Measurements from ENCODE around the gene PTPRN2.

Gene PTPRN2

DNA sequence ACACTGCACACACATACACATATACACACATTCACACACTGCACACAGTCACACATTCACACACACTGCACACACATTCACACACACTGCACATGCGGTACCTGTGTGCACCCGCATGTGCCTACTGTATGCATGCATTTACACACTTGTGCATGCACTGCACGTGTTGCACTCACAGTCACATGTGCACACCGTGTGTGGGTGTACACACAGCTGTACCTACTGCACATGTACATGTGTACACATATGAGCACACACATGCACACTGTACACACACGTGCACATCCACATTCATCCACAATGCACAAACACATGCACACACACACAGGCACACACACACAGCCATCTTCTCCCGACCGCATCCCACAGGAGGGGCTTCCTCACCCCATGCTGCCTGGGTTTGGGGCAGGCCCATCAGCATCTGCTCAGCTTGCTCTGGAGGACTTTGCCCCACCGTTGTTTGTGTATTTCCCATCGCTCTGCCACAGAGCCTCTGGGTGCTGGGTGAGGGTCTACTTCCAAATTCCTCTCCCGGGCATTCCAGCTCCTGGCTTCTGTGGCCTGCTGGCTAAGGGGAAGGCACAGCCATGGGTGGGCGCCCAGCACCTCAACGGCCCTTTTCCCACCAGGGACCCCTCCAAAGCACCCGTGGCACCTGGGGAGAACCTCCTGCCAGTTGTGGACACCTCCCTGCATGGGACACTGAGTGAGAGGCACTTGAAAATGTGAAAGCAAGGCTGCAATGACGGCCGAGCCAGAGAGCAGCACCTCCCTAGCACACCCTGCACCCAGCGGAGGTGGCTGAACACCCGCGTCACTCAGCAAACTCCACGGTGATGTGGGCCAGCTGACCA lies 324.3 kb downstream of the PTPRN2 start:
- no peak for DNase-seq (ENCODE audit: low read depth)
- no peak overlapping the region for H3K4me3 ChIP-seq (ENCODE audit: low read length)
- TF ChIP-seq, protein P1, sequence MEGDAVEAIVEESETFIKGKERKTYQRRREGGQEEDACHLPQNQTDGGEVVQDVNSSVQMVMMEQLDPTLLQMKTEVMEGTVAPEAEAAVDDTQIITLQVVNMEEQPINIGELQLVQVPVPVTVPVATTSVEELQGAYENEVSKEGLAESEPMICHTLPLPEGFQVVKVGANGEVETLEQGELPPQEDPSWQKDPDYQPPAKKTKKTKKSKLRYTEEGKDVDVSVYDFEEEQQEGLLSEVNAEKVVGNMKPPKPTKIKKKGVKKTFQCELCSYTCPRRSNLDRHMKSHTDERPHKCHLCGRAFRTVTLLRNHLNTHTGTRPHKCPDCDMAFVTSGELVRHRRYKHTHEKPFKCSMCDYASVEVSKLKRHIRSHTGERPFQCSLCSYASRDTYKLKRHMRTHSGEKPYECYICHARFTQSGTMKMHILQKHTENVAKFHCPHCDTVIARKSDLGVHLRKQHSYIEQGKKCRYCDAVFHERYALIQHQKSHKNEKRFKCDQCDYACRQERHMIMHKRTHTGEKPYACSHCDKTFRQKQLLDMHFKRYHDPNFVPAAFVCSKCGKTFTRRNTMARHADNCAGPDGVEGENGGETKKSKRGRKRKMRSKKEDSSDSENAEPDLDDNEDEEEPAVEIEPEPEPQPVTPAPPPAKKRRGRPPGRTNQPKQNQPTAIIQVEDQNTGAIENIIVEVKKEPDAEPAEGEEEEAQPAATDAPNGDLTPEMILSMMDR (conservative IDR thresholded peaks at IDR 0.05; ENCODE audit: low read length): no peak

DNA sequence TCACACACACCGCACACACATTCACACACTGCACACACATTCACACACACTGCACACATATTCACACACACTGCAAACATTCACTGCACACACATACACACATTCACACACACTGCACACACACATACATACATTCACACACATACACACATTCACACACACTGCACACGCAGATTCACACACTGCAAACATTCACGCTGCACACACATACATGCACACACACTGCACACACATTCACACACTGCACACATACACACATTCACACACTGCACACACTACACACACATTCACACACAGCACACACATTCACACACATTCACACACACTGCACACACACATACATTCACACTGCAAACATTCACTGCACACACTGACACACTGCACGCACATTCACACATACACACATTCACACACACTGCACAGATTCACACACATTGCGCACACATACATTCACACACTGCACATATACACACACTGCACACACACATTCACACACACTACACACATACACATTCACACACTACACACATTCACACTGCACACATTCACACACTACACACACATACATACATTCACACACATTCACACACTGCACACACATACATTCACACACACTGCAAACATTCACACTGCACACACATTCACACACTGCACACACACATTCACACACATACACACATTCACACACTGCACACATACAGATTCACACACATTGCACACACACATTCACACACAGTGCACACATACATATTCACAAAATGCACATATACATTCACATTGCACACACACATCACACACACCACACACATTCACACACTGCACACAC lies 325.1 kb downstream of the PTPRN2 start:
- TF ChIP-seq, protein P1 (conservative IDR thresholded peaks at IDR 0.05; ENCODE audit: low read length): no peak
- no peak overlapping the region for H3K4me3 ChIP-seq (ENCODE audit: low read length)
- no peak for DNase-seq (ENCODE audit: low read depth)

DNA sequence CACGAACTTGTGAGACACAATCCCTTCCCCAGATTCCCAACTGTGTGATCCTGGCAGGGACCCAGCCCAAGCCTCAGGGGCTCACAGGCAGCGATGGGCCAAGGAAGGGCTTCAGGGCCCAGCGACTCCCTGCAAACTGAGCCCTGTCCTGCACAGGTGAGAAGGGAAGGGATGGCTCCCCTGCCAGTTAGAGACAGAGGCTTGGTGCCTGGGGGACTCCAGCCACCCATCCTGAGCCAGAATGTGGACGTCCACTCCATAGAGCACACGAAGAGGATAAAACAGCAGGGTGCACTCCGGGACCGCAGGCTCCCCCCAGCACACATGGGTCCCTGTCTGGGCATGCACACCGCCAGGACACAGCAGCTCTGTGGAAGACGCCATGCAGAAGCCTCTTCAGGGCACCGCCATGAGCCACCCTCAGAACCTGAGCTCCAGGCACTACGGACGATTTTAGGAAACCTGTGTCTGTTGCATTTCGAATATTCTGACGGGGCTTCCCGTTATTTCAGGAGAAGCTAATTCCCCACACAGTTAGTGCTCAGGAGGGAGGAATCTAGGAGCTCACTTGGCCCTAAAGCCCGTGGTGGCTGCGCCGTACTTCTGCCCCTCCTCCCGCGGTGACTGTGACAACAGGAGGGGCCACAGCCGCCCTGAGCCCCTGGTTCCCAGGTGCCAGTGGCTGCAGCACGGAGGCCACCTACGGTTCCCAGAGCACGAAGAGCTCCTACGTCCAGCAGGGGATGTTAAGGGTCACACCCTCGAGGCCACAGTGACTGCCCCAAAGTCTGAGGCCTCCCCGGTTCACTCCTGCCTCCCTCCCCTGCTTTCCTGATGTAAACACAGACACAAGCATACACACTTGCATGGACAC lies 326.0 kb downstream of the PTPRN2 start:
- TF ChIP-seq, protein P1 (conservative IDR thresholded peaks at IDR 0.05; ENCODE audit: low read length): no peak
- H3K4me3 ChIP-seq (ENCODE audit: low read length): no peak overlapping the region
- no peak for DNase-seq (ENCODE audit: low read depth)

DNA sequence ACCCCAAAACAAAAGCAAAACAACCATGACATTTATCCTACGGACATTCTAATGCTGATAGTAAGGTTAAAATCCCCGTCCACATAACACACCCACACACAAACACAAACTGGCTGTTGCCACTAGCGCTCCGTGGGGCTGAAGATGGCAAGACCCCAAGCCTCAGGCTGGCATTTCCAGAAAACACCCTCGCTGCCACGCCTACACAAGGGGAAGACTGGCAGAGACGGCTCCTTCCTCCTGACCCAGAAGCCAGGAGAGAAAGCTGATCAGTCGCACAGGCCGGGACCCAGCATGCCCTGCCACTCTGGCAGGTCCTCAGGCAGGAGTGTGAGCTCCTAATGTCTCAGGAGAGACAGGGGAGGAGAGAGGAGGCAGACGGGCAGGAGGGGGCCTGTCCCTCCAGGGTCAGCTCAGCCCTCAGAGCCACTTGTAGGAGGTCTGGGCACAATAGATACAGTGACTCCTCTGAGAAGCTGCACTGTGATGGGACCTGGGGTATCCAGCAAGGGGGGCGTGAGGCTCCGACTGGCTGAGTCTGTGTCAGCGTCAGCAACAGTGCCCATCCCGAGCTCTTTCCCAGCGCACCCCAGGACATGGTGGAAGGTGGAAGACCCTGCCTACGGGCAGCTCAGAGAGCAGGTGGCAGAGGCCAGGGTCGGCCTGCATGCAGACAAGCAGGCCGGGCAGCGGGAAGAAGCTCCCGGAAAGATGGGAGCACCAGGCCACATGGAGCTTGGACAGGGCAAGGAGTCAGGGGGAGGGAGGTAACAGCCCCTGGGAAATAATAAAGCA lies 326.9 kb downstream of the PTPRN2 start:
- no peak for DNase-seq (ENCODE audit: low read depth)
- H3K4me3 ChIP-seq (ENCODE audit: low read length): no peak overlapping the region
- TF ChIP-seq, protein P1 (conservative IDR thresholded peaks at IDR 0.05; ENCODE audit: low read length): no peak

DNA sequence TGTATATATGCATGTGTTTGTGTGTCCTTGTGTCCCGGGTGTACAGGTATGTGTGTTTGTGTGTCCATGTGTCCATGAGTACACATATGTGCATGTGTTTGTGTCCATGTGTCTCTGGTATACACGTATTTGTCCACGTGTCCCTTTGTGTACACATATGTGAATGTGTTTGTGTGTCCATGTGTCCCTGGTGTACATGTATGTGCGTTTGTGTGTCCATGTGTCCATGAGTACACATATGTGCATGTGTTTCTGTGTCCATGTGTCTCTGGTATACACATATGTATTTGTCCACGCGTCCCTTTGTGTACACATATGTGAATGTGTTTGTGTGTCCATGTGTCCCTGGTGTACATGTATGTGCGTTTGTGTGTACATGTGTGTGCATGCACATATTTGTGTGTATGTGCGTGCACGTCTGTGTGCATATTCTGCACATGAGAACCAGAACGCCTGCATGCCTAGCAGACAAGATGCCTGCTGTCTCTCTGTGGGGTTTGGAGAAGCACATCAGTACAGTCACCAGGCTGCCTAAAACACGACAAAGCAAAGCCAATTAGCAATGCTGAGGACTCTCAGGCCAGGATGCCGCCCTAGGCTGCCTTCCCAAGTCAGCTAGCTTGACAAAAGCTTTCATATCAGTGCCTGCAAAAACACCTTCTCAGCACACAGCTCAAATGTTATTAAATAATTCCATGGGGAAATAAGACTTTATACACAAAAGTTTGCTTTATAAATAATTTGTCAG lies 327.8 kb downstream of the PTPRN2 start:
- TF ChIP-seq, protein P1 (conservative IDR thresholded peaks at IDR 0.05; ENCODE audit: low read length): no peak
- H3K4me3 ChIP-seq (ENCODE audit: low read length): no peak overlapping the region

More for the DNA sequence above, 327.8 kb downstream of the PTPRN2 start:
- no peak for DNase-seq (ENCODE audit: low read depth)

All from AG10803 (cell line).